RWPE2 (cell line): ENCODE results near the gene ACTL6A.
A peak's percentile ranks its signal among the peaks of the same experiment; 100 is the strongest.

Source experiments
- ATAC-seq: fragments of 200-7000 bp; cut with Tn5 transposase; 3 replicates; pipeline ENCODE4 v1.9.1; 2021; ENCODE audit warnings: low read depth
- DNase-seq: peaks from one replicate; pipeline ENCODE4 v3.0.0-alpha.2; 2020; ENCODE audit warnings: low spot score
- H3K27ac ChIP-seq: fragments of 450-650 bp; 2 replicates; pipeline ENCODE4 v1.5.1; 2017; ENCODE audit warnings: mild to moderate bottlenecking; ENCODE audit not compliant: poor library complexity, severe bottlenecking
- H3K27me3 ChIP-seq: fragments of 250-450 bp; sonication (Bioruptor Pico); 2 replicates; pipeline ENCODE4 v1.5.1; 2021; ENCODE audit warnings: mild to moderate bottlenecking, moderate library complexity; ENCODE audit not compliant: insufficient read depth, poor library complexity, severe bottlenecking
- H3K36me3 ChIP-seq: fragments of 250-450 bp; sonication (Bioruptor Pico); 2 replicates; pipeline ENCODE4 v1.5.1; 2020; ENCODE audit warnings: low read depth, mild to moderate bottlenecking, moderate library complexity
- H3K4me1 ChIP-seq: fragments of 250-450 bp; sonication (Bioruptor Pico); 2 replicates; pipeline ENCODE4 v1.5.1; 2021; ENCODE audit warnings: mild to moderate bottlenecking, moderate library complexity; ENCODE audit not compliant: insufficient read depth, poor library complexity, severe bottlenecking
- H3K4me3 ChIP-seq: fragments of 250-450 bp; sonication (Bioruptor Pico); 2 replicates; pipeline ENCODE4 v1.5.1; 2021; ENCODE audit warnings: mild to moderate bottlenecking, moderate library complexity; ENCODE audit not compliant: severe bottlenecking
- H3K9me3 ChIP-seq: fragments of 250-450 bp; sonication (Bioruptor Pico); 2 replicates; pipeline ENCODE4 v1.5.1; 2021; ENCODE audit warnings: mild to moderate bottlenecking, moderate library complexity; ENCODE audit not compliant: severe bottlenecking
- TF ChIP-seq, protein P1 (sequence below): fragments of 450-650 bp; IDR thresholded peaks from one replicate; pipeline ENCODE4 v1.5.1; 2017; ENCODE audit warnings: mild to moderate bottlenecking, moderate library complexity; ENCODE audit not compliant: poor library complexity, severe bottlenecking

The ACTL6A gene

DNA sequence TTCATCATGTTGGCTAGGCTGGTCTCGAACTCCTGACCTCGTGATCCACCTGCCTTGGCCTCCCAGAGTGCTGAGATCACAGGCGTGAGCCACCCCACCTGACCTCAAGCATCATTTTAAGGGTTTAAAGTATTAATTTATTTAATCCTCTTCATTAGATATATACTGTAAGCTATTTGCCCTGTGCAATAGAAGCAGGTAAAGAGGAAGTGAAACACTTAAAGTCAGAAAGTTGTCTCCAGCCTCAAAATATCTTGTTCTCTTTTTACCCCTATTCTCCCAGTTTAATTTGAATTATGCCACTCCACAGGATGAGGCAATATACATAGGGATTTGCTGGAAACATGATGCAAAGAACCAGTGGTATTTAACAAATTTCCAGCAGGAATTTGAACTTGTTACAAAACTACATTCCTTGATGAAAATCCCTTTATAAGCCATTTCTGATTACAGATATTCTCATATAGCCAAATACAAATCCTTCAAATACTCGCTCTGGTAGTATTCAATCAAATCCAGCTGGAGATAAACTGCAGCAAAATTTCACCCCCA lies 43.9 kb downstream of the ACTL6A start:
- DNase-seq (no peak), ATAC-seq (no peak)
- H3K4me1 ChIP-seq: no peaks in the 10 kb centered on the region
- H3K4me3 ChIP-seq: no peak overlapping the region
- H3K27me3 ChIP-seq: no peaks in the 10 kb centered on the region
- no peaks in the 10 kb centered on the region for H3K9me3 ChIP-seq
- H3K36me3 ChIP-seq: peaks cover 48% of the 10 kb centered on the region
- TF ChIP-seq, protein P1, sequence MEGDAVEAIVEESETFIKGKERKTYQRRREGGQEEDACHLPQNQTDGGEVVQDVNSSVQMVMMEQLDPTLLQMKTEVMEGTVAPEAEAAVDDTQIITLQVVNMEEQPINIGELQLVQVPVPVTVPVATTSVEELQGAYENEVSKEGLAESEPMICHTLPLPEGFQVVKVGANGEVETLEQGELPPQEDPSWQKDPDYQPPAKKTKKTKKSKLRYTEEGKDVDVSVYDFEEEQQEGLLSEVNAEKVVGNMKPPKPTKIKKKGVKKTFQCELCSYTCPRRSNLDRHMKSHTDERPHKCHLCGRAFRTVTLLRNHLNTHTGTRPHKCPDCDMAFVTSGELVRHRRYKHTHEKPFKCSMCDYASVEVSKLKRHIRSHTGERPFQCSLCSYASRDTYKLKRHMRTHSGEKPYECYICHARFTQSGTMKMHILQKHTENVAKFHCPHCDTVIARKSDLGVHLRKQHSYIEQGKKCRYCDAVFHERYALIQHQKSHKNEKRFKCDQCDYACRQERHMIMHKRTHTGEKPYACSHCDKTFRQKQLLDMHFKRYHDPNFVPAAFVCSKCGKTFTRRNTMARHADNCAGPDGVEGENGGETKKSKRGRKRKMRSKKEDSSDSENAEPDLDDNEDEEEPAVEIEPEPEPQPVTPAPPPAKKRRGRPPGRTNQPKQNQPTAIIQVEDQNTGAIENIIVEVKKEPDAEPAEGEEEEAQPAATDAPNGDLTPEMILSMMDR: no peak
- H3K27ac ChIP-seq: no peak overlapping the region

DNA sequence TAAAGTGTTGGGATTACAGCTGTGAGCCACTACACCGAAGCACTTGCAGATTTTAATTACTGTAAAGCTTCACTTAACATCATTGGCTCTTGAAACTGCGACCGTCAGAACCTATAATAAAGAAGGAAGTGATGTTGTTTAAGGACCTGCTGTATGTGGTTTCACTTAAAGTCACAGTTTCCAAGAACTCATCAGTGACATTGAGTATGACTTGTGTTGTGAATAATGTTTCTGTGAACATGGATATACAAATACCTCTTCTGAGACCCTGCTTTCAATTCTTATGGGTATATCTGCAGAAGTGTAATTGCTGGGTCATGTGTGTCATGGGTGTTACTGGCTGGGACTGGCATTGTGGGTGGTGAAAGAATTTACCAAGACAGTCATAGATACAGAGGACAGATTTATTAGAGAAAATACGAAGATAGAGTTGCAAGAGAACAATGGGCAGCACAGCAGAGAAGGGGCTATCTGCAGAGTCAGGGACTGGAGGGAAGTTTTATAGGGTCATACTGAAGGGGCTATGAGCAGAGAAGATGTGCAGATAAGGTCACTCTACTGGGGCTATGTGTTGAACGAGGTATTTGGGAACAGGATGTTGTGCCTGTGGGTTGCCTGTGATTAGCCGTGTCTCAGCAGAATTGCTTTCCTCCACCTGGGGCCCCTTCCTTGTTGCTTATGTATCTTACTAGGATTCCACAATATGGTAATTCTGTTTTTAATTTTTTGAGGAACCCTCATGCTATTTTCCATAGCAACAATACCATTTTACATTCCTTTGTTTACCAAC lies 46.4 kb downstream of the ACTL6A start:
- DNase-seq (no peak), ATAC-seq (no peak)
- H3K27ac ChIP-seq: no peak overlapping the region
- H3K27me3 ChIP-seq: no peaks in the 10 kb centered on the region
- H3K9me3 ChIP-seq: no peaks in the 10 kb centered on the region
- H3K36me3 ChIP-seq: peaks cover 42% of the 10 kb centered on the region
- TF ChIP-seq, protein P1: no peak
- H3K4me1 ChIP-seq: peaks cover 6% of the 10 kb centered on the region
- H3K4me3 ChIP-seq: no peak overlapping the region

DNA sequence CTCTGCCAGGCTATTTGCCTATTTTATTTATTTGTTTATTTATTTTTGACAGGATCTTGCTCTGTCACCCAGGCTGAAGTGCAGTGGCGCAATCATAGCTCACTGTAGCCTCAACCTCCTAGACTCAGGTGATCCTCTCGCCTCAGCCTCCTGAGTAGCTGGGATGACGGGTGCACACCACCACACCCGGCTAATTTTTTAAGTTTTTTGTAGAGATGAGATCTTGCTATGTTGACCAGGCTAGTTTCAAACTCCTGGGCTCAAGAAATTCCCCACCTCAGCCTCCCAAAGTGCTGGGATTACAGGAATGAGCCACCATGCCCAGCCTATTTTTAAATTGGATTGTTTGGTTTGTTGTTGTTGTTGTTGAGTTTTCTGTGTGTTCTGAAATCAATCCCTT lies 47.3 kb downstream of the ACTL6A start:
- Histone ChIP-seq H3K4me1 (peaks cover 6% of the 10 kb centered on the region), H3K4me3 (no peak overlapping the region), H3K9me3 (no peaks in the 10 kb centered on the region), H3K27ac (no peak overlapping the region), H3K27me3 (no peaks in the 10 kb centered on the region), H3K36me3 (peaks cover 50% of the 10 kb centered on the region)
- TF ChIP-seq, protein P1: no peak
- DNase-seq (no peak), ATAC-seq (no peak)

DNA sequence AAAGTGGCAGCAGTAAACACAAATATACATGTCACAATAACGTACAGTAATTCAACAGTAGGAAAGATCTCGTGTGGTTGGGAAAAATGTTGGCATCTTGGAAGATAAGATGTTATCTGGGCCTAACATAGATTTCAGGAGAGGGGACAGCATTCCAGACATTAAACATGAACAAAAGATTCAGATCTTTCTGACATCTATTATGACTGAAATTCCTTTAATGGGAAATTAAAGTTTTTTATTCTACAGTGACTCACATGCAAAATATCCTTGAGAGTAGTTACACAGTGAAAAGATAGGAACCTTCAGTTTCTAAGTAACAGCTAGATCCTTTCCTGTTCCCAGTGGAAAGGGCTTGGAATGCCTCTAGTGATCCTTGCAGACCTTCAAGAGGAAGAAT lies 51.1 kb downstream of the ACTL6A start:
- DNase-seq: no peak
- TF ChIP-seq, protein P1: no peak

More for the DNA sequence above, 51.1 kb downstream of the ACTL6A start:
- no peaks in the 10 kb centered on the region for H3K9me3 ChIP-seq
- H3K36me3 ChIP-seq: peaks cover 67% of the 10 kb centered on the region
- ATAC-seq: 0 out of 3 replicates have a peak, but pooled peaks have one; percentile 35
- peaks cover 6% of the 10 kb centered on the region for H3K4me1 ChIP-seq
- no peak overlapping the region for H3K27ac ChIP-seq
- no peak overlapping the region for H3K4me3 ChIP-seq
- H3K27me3 ChIP-seq: no peaks in the 10 kb centered on the region
